PFSK-1 (cell line): ENCODE data around the gene SLC13A2.

Experiments used
- POLR2AphosphoS5 ChIP-seq: IDR thresholded peaks from 2 replicates; pipeline ENCODE4 v1.6.1; 2012; ENCODE audit warnings: low read depth, mild to moderate bottlenecking, control low read depth, low read length, moderate library complexity
- TAF1 ChIP-seq: IDR thresholded peaks from 2 replicates; pipeline ENCODE4 v1.6.1; 2012; ENCODE audit warnings: low read length, control low read depth, borderline replicate concordance; ENCODE audit not compliant: insufficient read depth

GRCh38 chr17:28518132-28518531, 44.7 kb downstream of the SLC13A2 start:
- TF ChIP-seq POLR2AphosphoS5 (no peak), TAF1 (no peak)
